ENCODE data around the gene MITD1.

- no peak for TF ChIP-seq EP300 (IDR thresholded peaks at IDR 0.05; ENCODE audit: borderline replicate concordance in 1 of 2, low read depth in 2 of 2, low read length in 2 of 2)
- TF ChIP-seq, protein P1, sequence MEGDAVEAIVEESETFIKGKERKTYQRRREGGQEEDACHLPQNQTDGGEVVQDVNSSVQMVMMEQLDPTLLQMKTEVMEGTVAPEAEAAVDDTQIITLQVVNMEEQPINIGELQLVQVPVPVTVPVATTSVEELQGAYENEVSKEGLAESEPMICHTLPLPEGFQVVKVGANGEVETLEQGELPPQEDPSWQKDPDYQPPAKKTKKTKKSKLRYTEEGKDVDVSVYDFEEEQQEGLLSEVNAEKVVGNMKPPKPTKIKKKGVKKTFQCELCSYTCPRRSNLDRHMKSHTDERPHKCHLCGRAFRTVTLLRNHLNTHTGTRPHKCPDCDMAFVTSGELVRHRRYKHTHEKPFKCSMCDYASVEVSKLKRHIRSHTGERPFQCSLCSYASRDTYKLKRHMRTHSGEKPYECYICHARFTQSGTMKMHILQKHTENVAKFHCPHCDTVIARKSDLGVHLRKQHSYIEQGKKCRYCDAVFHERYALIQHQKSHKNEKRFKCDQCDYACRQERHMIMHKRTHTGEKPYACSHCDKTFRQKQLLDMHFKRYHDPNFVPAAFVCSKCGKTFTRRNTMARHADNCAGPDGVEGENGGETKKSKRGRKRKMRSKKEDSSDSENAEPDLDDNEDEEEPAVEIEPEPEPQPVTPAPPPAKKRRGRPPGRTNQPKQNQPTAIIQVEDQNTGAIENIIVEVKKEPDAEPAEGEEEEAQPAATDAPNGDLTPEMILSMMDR (IDR thresholded peaks at IDR 0.05; ENCODE audit: control extremely low read depth in 1 of 3, insufficient read depth in 1 of 3, low read depth in 1 of 3, low read length in 3 of 3), result no peak
- TF ChIP-seq RFX5 (IDR thresholded peaks at IDR 0.05; ENCODE audit: borderline replicate concordance, low read depth, low read length), result no peak
- TF ChIP-seq TAF1 (IDR thresholded peaks at IDR 0.05; ENCODE audit: low read depth, low read length), result no peak
- no peak for TF ChIP-seq SRF (IDR thresholded peaks at IDR 0.05; ENCODE audit: low read depth, low read length)
- TF ChIP-seq POLR2A (IDR thresholded peaks at IDR 0.05; ENCODE audit: control extremely low read depth in 1 of 2, low read depth in 2 of 2, low read length in 2 of 2), result no peak
- no peak for TF ChIP-seq ASH2L (IDR thresholded peaks at IDR 0.05; ENCODE audit: low read length)
- no peak for TF ChIP-seq JUND (IDR thresholded peaks at IDR 0.05; ENCODE audit: low read length)
- TF ChIP-seq EGR1 (IDR thresholded peaks at IDR 0.05; ENCODE audit: borderline replicate concordance, low read depth, low read length), result no peak
Observed at GRCh38 chr2:99171377-99172140, 9.3 kb downstream of the MITD1 start.
